ENCODE measurements around the gene DUSP23. TPM values are rescaled to one million over a fixed set of nuclear protein-coding genes. Genes with fewer than 3 reads are reported as not detected.

The DUSP23 gene
- total RNA-seq, 1 donor from 2014 or later: 62.4 TPM

DNA sequence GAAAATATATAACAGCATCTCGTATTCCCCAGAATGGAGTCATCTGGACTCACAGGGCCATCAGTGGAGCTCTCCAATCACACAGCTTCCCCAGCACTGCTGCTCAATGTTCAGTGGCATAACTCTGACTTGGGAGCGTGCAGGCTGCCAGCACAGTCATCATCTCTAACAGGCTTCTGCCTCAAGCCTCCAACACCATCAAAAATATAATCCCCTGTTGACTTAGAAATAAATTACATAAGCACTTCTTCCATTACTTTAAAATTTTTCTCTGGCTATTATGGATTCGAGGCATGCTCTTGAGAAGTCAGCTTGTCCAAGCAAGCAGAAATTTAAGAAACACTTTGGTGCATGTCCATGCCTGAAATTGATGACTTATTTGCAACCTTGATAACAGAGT is 6.2 kb downstream of the DUSP23 start:
- peak; percentile 86 for ATAC-seq

DNA sequence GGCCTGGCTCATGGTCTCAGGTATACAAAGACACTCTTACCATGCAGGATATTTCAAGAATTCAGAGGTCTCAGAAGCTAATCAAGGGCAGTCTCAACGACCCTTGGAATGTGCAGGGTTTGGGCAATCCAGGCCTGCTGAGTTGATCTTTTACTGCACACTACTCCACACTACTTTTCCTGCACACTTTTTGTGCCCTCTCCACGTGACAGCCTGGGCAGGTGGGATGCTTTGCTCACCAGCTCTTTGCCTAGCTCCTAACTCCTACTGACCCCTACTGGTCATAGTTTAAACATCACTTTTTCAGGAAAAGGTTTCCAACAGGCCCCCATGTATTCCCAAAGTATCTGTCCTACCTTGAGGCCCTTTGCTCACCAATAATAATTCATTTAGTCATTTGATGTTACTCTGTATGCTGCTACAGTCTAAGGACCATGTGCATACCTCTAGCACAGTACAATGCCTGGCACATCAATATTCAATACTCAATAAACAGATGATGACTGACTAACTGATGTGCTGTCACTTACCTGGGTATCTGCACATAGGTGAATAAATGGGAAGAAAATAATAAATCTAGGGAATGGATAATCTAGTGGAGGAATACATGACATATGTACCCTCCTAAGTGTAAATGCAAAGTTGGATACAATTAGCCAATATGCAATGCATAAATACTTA is 9.6 kb downstream of the DUSP23 start:
- no peak for ATAC-seq

DNA sequence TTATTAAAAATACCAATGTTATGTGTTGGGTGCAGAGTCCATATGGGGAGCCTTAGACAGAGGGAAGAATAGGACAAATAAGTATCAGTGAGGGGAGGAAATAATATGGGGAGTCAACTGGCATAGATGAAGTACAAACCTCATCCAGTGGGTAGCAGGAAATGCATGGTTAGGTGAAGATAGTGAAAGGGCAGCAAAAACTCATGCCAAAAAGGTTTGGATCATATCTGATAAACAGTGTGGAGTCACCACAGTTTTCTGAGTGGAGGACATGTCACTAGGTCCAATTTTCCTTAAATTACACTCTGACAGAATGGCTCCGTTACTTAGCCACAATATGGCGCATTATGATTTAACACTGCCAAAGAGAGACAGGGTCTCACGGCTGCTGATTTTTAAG is 10.3 kb downstream of the DUSP23 start:
- no peak for ATAC-seq

DNA sequence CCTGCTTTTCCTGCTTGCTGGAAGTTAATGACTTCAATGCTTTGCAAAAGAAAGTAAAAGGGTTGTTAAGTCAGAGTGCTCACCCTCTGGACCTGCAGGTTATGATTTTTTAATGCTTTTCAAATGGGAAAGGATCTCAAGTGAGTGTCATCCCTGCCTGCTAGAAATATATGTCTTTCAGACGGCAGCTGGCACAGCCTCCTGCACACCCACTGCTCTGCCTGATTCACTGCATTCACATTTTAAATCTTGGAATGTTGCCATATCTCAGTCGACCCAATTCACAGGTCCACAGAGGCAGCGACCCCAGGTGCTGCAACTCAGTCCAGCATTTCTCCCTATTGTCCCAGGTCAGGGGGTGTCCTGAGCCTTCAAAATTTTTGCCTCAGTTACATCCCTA is 10.7 kb downstream of the DUSP23 start:
- ATAC-seq: no peak

DNA sequence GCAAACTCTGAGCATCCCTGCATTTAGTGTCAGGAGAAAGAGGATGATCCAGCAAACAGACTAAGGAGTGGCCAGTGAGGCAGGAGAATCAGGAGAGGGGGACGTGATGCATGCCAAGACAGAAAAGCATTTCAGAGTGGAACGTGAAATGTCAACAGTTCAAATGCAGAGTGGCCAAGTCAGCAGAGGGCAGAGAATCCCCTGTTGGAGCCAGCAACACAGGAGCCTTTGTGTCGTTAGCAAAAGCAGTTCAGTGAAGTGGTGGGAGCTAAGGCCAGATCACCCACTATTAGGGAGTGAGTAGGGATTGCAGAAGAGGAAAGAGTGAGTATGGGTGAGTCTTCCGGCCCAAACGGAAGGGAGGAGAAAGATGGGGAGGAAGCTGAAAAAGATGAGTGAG is 14.8 kb downstream of the DUSP23 start:
- ATAC-seq: no peak

DNA sequence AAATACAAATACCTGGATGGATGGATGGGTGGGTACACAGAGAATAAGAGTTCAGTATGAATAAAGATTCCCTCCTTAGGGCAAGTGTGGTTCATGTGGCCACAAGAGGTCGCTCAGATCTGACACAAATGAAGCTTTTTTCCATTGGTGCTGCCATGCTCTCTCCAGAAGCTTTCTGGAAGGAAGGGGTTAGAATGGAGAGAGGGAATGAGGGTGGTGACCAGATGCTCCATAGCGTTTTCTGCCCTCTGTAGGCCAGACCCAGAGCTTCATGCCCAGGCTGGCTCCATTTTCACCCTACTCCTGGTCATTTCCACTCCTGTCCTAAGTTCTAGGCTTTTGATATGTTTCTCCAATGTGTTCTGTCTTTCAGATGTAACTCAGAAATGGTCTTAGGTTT is 18.1 kb downstream of the DUSP23 start:
- ATAC-seq: peak; percentile 86

DNA sequence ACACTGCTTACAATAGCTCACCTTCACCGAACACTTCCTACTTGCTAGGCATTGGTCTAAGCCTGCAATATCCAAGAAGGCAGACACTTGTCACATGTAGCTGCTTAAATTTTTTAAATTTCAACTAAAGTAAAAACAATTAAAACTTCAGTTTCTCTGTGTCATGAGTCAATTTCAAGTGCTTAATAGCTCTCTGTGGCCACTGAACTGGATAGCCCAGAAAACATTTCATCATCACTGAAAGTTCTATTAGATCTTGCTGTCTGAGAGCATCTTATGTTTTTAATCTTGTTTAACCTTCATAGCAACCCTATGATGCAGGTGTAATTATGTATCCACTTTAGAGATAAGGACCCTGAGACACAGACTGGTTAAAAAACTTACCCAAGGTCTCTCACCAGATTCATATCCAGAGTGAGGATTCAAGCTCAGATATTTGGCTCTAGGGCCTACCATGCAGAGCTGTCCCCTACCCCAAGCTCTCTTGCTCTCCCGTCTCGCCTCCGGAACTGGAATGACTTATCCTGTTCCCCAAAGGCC is 18.8 kb downstream of the DUSP23 start:
- ATAC-seq: no peak

DNA sequence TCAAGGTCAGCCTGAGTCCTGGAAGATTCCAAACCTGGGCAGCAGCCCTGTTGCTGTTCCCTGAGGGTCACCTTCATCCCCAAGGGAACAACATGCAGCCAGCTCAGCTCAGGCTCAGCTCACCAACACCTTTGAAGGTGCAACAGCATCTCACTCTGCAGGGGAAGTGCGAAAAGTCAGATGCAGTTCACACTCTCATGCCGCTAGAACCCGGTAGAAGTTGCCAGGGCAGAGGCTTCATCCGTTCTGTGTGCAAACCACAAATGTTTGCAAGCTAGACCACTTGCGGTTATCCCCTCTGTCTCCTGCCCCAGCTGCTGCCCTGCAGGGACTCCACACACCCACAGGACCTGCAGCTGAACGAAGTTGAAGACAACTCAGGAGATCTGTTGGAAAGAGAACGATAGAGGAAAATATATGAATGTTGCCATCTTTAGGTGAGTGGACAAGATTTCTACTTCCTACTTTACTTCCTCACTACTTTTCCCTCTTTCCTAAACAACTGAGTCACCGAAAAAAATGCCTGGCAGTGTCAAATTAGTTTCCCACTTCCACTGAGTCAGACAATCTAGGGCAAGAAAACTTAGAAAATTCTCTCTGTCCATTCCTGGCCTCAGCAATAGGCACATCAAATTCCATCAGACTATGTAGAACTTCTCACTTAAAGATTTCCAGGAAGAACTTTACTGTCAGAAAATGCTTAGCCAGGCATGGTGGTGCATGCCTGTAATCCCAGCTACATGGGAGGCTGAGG is 19.6 kb downstream of the DUSP23 start:
- no peak for ATAC-seq

DNA sequence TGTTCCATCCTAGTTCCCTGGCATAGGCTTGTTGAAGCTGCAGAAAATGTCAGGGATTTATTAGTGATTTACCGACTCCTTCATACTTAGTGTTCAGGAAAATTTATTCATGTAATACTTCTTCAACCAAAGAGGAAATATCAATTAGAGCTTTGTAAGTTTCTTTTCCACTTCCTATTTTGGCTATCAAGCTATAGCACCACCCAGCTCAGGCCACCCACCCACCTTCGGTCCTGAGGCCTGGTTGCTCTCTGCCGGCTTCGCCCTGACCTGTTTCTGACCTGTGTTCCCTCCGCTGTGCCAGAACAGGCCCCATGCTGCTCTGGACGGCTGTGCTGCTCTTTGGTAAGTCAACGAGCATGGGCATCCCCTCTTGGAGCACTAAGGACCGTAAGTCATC is 21.3 kb downstream of the DUSP23 start, which contains the start of gene FCRL6:
Gene FCRL6, plus strand, starts transcription at position 250 of the 400 bp plus-strand sequence. Its CDS starts 65 bp downstream, at position 315.
- no peak for ATAC-seq

DNA sequence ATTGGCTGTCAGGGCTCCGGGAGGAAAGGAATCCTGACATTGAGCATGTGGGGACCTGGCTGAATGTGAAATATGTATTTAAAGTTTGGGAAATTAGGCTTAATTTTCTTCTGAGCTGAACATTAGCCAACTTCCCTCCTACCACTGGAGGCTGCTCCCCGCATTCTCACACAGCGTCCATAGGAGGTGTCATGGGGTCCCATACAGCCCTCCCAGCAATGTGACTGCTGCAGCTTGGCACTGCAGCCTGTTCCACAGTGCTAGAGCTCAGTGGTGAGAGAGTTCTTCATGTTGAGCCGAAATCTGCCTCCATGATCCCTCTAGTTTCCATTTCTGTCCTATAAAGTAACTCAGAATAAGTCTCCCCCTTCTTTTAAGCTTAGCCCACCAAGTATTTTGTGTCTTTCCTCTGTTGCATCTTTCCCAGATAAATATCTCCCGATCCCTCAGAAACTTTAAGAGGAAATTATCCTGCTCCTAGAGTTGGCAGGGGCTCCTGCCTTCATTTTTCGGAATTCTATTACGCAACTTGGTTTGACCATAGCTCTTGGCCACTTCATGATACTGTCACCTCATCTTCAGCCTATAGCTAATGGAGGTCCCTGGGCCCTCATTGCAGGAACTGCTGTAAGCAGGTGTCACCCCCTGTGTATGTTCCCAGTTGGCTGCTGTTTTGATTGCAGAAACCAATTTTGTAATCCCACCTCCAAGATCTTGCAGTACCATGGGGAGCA is 23.4 kb downstream of the DUSP23 start:
- ATAC-seq: no peak

DNA sequence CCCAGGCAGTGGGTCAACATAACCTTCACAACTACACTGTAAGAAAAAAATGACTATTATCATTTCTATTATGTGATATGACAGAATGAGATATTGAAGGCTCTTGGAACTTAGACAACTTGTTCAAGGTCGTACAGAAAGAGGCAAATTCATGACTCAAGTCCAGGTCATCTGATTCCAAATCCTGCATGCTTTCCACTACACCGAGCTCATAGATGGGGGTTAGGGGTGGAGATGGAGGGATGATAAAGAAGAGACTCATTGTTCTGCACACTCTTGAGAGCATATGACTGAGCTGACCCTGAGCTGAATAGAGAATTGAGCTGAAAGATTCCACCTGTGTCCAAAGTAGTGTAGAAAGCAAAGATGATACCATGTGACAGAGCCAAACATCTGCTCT is 24.2 kb downstream of the DUSP23 start:
- no peak for ATAC-seq

DNA sequence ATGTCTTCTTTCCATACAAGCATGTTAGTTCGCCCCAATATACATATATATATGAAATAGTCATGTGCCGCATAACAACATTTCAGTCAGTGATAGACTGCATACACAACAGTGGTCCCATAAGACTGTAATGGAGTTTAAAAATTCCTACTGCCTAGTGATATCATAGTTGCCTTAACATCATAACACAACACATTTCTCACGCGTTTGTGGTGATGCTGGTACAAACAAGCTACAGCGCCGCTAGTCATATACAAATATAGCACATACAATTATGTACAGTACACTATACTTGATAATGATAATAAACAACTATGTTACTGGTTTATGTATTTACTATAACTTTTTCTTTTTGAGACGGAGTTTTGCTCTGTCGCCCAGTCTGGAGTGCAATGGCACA is 35.2 kb downstream of the DUSP23 start:
- ATAC-seq: no peak

DNA sequence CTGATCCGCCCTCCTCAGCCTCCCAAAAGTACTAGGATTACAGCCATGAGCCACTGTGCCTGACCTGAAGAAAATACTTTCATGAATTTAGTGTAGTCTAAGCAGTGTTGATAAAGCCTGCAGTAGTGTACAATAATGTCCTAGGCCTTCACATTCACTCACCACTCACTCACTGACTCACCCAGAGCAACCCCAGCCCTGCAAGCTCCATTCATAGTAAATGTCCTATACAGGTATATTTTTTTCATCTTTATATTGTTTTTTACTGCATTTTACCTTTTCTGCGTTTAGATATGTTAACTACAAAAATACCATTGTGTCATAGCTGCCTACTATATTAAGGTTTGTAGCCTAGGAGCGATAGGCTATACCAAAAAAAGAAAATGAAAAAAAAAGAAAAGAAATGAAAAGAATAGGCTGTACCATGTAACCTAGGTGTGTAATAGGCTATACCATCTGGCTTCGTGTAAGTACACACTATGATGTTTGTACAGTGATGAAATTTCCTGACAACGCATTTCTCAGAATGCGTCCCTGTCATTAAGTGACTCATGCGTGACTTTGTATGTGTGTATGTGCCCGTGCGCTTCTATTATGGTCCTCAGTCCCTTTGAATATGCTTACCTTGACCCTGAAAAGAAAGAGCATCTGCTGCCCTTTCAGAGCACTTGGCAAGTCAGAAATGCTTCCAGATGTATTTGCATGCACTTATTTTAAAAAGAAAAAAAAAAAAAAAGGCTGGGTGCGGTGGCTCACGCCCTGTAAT is 36.7 kb downstream of the DUSP23 start:
- ATAC-seq: peak; percentile 97

DNA sequence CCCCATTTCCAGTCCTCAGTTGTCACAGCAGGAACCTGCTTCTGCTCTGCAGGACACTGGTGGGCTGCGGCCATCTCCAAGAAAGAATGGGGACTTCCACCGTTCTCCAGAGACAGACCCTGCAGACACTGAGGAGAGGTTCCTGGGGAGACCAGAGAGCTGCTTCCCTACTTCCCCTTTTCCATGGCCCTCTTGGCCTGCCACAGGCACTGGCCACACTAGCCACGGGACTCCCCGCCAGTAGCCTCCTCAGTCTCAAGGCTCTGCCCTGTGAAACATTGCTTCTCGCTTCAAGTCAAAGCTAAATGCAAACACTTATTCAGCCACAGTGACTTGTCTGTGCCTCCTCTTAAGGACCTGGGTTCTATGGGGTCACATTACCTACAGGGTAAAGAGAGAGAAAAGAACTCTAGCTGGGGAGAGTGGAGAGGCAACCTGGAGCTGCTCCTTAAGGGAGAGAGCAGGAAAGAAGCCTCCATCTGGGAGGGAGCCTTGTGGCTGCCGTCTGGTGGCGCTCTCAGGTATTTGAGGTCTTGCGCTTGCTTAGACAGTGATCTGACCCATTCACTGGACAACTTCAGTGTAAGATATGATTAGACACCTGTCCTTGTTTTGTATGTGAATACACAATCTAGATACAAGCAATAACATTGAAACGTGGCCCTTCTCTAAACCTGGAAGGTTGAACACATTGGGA is 40.6 kb downstream of the DUSP23 start:
- no peak for ATAC-seq

DNA sequence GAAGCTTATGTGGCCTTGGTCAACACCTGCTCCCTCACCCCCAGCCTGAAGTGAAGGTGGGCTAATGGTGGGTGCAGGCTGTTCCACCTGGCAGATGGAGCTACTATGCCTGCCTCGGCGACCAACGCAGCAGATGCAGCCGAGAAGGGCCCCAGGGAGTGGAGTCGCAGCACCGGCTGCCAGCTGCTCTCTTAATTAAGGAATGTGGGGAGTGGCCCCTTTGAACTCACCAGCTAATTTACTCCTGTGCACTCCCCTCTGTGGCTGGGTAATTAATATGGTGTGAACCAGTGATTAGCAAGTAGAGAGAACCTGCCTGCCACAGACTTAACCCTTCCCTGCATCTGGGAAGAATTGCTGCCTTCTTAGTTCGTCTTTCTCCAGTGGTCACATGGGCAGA is 42.6 kb downstream of the DUSP23 start:
- peak; percentile 59 for ATAC-seq

DNA sequence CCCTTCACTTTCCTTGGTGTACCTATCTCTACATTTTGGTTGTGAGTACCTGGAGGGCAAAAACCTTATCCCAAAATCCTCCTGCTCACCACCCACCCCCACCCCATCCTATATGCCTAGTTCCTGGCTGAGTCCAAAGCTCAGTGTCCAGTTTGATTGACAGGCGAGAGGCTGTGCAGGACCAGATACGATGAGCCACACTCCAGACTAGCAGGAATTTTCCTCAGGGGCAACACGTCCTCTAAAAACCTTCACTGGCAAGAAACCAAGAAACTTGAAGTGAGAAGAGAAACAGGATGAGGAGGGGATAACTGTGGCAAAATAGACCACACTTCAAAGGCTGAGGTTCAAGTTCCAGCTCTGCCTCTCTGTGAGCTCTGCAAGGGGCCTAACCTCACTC is 44.8 kb downstream of the DUSP23 start:
- ATAC-seq: no peak

DNA sequence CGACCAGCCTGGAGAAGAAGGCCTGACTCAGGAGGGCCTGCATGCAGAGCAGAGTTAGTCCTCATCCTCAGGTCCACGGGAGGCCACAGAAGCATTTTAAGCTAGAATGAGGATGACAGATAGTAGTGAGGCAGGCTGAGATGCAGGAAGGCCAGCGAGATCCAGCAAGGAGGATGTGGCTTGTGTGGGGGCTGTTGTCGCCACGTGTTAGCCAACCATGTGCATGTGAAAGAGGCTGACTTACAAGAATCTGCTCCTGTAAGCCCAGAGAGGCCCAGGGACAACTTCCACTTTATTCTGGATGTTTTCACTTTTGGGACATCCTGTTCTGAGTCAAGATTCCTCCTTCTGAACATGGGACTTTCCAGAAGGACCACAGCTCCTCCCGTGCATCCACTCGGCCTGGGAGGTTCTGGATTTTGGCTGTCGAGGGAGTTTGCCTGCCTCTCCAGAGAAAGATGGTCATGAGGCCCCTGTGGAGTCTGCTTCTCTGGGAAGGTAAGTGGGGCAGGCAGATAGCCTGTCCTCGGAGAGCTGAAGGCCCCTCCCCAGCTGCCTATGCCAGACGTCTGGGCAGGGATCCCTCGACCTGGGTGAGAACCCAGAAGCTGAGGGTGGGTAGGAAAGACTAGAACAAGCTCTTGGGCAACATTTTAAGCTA is 45.8 kb downstream of the DUSP23 start, which contains the start of gene SLAMF8:
Gene SLAMF8, plus strand, starts transcription at position 433 of the 661 bp plus-strand sequence. Its CDS starts 26 bp downstream, at position 459.
- ATAC-seq: no peak

DNA sequence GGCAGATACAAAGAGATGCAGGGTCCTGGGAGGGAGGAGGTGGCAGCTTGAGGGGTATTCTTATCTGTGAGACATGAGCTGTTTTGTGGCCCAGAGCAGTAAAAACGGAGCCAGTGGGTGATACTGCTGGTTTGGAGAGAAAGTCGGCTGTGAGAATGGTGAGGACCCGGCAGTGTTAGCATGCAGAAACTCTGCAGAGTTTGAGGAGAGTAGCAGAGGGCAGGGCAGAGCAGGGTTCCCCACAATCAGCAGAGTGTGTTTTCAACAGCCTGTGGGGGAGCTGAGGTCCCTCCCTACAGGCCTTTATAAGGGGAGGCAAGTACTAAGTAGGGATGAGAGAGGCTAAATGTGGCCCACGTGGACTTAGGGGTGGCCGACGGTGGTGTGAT is 46.3 kb downstream of the DUSP23 start:
- no peak for ATAC-seq

DNA sequence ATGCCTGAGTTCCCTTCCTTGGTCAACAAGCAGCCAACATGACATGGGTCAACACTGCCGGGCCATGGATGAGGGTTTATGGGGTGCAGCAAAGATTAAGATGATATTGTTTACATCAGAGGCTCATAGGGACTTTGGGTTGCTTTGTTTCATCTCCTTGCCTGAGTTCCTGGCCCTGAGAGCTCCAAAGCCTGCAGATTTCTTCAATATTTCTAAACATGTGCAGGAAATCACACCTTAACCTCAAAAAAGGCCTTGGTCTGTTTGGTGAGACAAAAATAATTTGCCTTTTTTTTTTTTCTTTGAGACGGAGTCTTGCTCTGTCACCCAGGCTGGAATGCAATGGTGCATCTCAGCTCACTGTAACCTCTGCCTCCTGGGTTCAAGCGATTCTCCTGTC is 46.8 kb downstream of the DUSP23 start:
- ATAC-seq: no peak

DNA sequence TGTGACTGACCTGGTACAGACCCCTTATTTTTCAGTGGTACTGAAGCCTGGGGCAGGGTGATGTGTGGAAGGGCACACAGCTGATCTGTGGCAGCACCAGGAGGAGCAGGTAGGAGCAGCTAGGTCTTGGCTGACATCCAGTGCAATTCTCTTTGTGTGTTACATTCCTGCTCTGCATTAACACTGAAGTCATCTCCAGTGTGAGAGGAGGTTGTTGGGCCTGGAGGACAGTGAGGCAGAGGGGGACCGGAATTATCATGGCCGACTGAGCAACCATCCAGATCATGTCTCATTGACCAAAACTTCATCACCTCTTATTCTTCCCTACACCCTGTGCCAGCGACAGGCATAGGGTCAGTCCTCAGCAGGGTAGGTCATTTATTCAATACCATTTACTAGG is 47.4 kb downstream of the DUSP23 start:
- ATAC-seq: no peak

DNA sequence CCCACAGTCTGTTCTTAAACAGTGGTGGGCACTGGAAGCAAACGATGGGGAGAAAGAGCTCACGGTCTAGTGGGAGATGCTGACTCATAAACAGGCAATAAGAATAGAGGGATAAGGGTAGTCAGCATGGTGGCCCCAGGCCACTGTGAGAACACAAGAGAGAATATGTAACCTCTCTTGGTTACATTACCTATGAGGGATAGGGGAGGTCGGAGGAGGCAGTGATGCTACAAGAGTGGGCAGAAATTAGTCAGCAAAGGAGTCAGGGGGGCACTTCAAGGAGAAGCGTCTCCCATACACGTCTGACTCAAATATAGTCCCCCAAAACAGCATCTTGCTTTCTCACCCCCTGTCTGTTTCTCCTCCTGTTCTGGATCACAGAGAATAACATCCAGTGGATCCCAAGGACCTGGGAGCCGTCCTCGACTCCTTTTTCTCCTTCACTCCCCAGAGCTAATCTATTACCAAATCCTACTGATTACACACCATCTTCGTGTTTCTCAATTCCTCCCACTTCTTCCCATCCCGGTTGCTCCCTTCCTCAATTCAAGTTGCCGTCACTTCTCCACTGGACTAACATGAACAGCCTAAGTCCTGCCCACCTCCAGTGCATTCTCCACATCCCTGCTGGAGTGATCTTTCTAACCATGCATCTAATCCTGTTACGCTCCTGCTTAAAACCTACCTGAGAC is 48.0 kb downstream of the DUSP23 start:
- ATAC-seq: no peak

Data from esophagus mucosa (tissue), 1 donor.